GM12891 (cell line): Measurements from ENCODE around the gene SREBF1.

Experiments used
- POLR2A ChIP-seq: IDR thresholded peaks from 2 replicates; pipeline ENCODE4 v1.6.1; 2011; ENCODE audit warnings: low read depth, low read length, control low read depth
- POLR2AphosphoS5 ChIP-seq: IDR thresholded peaks from 2 replicates; pipeline ENCODE4 v1.6.1; 2011; ENCODE audit warnings: low read depth, low read length, control low read depth
- SPI1 ChIP-seq: IDR thresholded peaks from 2 replicates; pipeline ENCODE4 v1.6.1; 2011; ENCODE audit warnings: low read depth, low read length, control low read depth
- TAF1 ChIP-seq: IDR thresholded peaks from 2 replicates; pipeline ENCODE4 v1.6.1; 2011; ENCODE audit warnings: low read depth, low read length, control low read depth

- TF ChIP-seq POLR2AphosphoS5 (no peak), POLR2A (no peak), SPI1 (no peak), TAF1 (no peak)
Observed at GRCh38 chr17:17841601-17842025, 4.8 kb upstream of the SREBF1 start.
